AML-193 (cell line): Measurements from ENCODE around the gene ZSCAN18.
"Not testable (repeated sequence)": the region's sequence is repeated elsewhere in the genome, so short reads cannot be mapped to it uniquely, and the experiment has no call there.

Experiments
- DNase-seq, 2 experiments: peaks; one replicate each; lab custom pipeline; 2025; lab: John Stamatoyannopoulos, UW

ZSCAN18 gene, protein sequence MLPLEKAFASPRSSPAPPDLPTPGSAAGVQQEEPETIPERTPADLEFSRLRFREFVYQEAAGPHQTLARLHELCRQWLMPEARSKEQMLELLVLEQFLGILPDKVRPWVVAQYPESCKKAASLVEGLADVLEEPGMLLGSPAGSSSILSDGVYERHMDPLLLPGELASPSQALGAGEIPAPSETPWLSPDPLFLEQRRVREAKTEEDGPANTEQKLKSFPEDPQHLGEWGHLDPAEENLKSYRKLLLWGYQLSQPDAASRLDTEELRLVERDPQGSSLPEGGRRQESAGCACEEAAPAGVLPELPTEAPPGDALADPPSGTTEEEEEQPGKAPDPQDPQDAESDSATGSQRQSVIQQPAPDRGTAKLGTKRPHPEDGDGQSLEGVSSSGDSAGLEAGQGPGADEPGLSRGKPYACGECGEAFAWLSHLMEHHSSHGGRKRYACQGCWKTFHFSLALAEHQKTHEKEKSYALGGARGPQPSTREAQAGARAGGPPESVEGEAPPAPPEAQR

DNA sequence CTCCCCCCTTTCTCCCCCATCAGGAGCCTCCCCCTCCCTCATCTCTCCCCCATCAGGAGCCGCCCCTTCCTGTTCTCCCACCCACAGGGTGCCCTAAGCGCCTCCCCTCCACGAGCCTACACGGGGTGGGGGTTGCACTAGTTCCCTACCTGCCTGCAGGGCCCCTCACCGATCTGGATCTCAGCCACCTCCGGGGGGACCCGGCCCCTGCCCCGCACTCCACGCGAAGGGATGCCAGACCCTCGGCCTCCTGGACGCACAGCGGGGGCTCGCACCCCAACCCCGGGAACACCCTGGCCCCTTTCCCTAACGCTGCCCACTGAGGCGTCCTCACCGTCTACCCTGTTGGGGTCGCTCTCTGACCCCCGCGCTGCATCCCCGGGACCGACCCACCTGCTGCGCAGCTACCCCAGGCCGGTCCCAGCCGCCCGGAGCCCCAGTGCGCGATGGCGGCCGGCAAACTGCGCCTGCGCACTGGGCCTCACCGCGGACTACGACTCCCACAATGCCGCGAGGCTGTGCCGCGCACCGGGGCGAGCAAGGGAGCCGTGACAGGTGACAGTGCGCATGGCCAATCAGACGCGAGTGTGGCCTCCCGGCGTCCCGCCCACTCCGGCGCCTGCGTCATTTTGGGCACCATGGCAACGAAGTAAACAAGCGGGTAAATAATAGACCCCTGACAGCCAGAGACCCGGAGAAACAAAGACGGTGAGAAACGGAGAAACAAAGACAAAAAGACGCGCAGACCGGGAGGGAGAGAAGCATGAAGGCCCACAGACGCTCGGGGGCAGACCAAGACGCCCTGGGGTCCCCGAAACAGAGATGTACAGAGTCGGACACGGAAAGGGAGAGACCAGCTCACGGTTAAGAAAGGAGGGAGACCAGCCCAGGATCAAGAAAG, at the start of gene ZSCAN18:
Gene ZSCAN18 (minus strand): TSS at position 451 of the 901 bp plus-strand sequence. CDS start 7,964 bp downstream, outside the sequence.
- DNase-seq = peak; percentile 56 to 71

DNA sequence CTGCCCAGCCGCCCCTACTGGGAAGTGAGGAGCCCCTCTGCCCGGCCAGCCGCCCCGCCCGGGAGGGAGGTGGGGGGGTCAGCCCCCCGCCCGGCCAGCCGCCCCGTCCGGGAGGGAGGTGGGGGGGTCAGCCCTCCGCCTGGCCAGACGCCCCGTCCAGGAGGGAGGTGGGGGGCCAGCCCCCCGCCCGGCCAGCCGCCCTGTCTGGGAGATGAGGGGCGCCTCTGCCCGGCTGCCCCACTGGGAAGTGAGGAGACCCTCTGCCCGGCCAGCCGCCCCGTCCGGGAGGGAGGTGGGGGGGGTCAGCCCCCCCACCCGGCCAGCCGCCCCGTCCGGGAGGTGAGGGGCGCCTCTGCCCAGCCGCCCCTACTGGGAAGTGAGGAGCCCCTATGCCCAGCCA, 49.4 kb upstream of the ZSCAN18 start:
- not testable (repeated sequence) for DNase-seq

DNA sequence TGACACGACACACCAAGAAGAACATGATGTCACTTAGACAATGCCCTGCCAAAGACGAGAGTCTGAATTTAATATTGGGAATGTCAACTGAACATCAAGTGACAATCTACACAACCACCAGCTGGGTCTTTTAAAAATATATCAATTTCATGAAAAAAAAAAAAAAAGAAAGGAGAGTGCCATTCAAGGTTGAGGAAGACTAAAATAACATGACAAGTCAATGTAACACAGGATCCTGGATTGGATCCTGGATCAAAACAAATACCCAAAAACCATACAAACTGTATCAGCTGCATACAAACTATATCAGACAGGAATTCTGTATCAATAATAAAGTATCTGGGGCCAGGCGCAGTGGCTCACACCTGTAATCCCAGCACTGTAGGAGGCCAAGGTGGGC, 47.8 kb upstream of the ZSCAN18 start:
- DNase-seq = no peak

DNA sequence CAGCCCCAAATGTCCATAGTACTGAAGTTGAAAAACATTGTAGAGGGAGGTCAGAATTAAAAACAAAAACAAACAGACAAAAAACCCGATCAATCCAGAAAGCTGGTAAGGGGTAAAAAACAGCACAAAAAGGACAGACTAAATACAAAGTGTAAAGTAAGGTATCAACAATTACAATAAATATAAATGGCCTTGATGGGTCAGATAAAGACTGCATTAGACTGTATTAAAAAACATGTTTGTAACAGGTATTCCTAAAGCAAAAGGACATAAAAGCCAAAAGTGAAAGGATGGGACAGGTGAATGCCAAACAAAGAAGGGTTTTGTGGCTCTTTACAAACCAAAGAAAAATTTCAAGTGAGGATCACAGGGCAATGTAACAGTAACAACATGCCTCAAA, 36.2 kb upstream of the ZSCAN18 start:
- DNase-seq = no peak

DNA sequence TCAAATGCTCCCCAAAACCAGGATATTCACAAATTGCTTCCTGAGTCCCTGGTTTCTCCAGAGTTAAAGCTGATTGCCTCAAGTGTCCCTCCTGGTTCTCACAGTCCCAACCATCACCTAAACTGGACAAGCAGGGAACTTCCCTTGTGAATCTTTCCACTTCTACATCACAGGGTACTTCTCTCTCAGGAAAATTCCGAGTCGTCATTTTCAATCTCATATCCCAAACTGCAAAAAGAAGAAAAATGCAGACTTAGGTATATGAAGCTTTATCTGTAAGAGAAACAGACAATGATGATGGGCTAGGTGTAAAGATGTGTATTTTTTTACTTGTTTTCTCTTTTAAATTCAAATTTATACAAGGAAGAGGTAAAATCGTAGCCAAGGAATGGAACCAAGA, 31.3 kb upstream of the ZSCAN18 start:
- DNase-seq = no peak

DNA sequence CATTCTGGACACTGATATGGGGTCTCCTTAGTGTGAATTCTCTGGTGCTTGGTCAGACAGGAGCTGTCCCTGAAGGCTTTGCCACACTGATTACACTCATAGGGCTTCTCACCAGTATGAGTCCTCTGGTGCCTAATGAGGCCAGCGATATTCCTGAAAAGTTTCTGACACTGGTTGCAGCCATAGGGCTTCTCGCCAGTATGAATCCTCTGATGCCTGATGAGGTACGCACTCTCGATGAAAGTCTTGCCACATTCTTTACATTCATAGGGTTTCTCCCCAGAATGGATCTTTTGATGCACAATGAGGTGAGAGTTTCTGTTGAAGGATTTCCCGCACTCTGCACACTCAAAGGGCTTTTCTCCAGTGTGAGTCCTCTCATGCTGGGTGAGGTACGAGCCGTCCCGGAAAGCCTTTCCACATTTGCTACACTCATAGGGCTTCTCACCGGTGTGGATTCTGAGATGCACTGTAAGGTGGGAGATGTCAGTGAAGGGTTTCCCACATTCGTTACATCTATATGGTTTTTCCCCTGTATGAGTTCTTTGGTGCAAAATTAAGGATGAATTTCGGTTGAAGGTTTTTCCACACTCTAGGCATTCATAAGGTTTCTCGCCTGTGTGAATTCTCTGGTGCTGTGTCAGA, 30.1 kb upstream of the ZSCAN18 start:
- DNase-seq = no peak

DNA sequence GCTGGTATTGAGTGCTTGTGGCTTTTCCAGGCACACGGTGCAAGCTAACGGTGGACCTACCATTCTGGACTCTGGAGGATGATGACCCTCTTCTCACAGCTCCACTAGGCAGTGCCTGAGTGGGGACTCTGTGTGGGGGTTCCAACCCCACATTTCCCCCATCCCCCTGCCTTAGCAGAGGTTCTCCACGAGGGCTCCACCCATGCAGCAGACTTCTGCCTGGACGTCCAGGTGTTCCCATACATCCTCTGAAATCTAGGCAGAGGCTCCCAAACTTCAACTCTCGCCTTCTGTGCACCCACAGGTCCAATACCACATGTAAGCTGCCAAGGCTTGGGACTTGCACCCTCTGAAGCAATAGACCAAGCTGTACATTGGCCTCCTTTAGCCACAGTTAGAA, 25.3 kb upstream of the ZSCAN18 start:
- DNase-seq = no peak

DNA sequence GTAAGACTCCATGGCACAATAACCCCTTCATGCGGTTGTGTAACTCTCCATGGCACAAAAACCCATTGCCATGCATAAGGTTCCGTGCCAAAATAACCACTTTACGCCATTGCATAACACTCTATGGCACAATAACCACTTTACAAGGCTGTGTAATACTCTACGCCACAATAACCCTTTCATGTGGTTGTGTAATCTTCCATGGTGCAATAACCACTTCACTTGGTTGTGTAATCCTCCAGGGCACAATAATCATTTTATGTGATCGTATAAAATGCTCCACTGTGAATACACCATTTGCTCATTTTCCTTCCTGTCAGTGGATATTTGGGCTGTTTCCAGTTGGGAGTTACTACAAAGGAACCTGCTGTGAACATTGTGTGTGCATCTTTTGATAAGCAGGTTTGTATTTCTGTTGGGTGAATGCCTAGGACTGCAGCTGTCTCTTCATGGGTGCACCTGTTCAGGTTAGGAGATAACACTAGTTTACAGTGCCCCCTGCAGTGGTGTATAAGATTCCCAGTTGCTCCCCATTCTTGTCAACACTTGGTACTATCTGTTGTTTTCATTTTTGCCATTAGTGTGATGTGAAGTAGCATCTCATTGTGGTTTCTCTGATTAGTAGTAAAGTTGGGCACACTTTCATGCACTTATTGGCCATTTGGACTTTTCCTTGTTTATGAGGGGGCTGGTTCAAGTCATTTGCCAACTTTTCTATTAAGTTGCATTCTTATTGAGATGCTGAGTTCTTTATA, 21.1 kb upstream of the ZSCAN18 start:
- DNase-seq = no peak

DNA sequence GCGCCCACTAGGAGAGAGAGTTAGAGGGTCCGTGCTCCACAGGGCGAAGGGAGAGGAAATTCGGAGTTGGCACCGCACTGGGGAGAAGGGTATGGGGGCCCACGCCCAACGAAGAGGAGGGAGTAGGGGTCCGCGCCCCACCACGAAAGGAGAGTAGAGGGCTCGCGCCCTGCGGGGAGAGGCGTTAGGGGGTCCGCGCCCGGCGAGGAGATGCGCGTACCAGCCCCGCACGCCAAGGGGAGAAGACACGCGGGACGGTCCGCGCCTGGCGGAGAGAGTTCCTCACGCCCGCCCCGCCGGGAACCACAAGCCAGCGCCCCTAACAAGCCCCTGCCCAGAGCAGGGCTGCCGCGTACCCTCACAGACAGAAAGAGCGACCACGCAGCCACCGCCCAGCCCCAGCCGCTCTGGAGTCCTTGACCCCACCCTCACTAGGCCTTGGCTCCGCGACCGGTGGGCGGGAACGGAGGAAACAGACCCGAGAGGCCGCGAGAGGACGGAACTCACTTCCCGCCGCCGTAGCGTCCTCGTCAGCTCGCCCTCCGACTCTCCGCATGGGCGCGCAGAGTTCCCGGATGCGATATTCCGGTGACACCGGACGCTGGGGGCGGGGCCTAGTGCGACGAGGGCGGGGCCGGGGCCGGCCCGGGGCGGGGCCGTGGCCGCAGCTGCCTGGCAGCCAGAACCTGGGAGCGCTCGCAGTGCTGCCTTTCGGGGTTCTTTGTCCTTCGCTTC, 20.0 kb upstream of the ZSCAN18 start:
- no peak for DNase-seq

DNA sequence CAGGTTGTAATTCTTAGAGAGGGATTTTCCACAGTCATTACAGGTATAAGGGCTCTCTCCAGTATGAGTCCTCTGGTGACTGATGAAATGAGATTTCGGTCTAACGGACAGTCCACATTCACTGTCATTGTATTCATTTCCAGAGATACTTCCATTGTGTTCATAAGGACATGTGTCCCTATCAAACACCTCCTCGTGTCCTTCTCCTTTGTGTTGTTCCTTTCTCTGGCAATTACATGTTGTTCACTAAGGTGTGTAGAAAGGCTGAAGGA, 10.5 kb upstream of the ZSCAN18 start:
- DNase-seq = no peak

DNA sequence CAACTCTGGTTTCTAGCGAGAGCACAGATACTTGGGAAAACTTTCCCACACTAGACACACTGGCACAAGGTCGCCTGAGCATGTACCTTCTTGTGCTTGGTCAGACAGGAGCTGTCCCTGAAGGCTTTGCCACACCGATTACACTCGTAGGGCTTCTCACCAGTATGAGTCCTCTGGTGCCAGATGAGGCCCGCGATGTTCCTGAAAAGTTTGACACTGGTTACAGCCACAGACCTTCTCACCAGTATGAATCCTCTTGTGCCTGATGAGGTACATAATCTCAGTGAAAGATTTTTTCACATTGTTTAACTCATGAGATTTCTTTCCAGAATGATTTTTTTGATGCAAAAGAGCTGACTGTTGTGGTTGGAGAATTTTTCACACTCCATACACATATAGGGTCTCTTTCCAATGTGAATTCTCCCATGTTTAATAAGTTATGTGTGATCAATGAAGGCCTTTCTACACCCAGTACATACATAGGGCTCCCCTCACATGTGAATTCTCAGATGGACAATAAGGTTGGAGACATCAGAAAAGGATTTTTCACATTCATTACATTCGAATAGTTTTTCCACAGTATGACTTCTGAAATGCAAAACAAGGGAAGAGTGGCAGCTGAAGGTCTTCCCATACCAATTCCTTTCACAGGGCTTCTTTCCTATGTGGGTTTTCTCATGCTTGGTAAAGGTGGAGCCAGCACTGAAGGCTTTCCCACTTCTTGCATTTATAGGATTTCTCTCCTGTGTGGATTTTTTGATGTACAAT, 9.9 kb upstream of the ZSCAN18 start:
- no peak for DNase-seq

DNA sequence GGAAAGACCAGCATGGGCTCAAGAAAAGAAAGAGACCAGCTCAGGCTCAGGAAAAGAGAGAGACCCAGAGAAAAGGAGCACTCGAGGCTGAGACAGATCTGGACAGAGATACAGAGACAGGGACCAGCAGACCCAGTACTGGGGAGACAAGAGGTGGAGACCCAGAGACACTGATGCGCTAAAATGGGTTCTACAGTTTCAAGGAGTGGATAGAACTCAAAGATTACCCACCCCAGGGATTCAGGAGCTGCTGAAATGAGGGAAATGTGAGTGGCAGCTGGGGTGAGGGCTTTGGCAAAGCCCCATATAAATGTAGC, 609 bp upstream of the ZSCAN18 start:
- DNase-seq = no peak

DNA sequence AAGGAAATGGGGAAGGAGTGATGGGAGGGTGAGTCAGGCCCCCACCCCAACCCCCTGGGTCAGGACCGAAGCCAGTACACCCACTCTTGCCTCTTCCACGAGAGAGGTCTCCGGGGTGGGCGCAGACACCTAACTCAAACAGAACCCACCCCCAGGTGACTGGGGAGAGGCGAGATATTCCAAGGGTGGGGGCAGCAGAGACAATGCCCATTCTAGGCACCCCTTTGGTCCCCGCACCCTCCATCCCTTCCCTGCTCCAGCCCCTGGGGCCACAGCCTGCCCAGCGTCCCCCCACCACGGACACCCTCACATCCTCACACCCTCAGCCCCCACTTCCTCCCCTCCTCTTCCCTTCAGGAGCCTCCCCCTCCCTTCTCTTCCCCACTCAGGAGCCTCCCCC, 682 bp downstream of the ZSCAN18 start:
- DNase-seq = no peak

DNA sequence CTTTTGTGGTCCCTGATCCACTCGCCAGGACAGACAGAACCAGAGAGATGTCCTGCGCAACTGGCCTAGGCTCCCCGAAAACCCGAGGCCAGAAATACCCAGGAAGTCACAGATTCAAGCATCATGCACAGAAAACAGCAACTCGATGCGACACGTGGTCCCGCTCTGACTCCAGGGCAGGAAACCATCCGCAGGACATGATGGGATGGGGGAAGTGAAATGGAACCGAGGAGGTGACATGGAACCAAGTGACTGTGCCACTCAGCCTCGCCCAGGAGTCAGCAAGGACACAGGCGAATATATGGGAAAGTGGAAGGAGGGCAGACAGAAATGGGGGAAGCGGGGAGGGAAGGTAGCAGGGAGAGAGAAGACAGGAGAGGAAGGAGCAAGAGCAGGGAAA, 1.1 kb downstream of the ZSCAN18 start:
- DNase-seq = no peak

DNA sequence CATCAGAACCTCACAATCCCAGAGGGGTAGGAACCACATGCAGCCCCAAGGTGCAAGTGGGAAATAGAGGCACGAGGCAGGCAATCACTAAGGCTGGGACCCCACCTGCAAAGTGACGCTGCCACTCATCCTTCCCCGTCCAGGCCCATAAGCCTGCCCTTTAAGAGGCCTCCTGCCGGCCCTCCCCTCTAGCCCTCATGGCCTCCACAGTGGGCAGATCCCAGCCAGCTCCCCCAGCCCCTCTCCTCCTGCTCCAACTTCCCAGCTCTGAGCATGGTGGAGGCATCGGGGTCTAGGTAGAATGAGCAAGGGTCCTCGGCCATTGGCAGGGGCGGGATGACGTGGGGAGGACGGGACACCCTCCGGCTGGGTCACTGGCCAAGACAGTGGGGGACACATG, 2.7 kb downstream of the ZSCAN18 start:
- DNase-seq = no peak

DNA sequence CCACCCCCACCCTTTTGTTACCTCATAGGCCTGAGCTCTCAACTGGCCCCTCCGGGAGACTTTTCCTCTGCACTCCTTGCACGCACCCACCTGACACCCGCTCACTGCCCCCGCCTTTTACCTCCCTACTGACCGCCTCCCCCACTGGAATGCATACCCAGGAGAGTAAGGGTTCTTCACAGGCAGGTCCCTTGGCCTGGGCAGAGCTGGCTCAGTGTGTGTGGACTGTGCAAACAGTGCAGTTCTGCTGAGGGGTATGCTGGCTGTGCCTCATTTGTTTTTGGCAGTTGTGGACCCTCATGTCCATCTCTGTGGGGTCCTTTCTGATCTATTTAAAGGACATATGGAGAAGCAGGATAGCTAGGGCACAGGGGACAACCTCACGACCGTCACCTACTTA, 5.0 kb downstream of the ZSCAN18 start:
- DNase-seq = no peak

DNA sequence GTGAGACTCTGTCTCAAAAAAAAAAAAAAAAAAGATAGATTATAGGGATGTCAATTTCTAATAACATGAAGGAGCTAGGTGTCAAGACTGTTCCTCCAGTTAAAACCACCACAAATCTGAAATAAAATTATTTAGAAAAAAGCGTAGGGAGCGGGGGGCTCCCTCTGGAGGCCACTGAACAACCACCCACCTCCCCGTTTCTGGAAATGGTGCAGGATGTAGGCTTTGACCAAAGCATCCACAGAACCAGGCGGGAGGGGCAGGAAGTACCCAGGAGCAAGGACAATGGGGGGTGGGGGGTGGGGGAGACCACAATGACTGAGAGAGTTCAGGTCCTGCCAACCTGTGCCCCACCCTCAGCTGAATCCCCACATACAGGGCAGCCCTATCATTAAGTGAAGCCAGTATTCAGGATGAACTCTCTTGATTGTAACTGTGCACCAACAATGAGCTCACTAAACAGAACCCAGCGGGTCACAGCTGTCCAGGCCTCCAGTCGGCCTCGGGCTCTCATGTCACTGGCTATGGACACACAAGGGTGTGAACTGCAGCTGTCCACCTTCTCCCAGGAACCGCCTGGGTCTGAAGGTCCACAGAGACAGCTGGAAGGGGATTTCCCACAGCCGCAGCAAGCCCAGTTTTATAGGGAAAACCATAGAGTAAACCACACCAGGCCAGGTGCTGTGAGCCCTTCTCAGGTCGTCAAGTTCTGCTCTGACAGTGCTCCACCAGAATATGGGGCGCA, 6.6 kb downstream of the ZSCAN18 start:
- DNase-seq = no peak

DNA sequence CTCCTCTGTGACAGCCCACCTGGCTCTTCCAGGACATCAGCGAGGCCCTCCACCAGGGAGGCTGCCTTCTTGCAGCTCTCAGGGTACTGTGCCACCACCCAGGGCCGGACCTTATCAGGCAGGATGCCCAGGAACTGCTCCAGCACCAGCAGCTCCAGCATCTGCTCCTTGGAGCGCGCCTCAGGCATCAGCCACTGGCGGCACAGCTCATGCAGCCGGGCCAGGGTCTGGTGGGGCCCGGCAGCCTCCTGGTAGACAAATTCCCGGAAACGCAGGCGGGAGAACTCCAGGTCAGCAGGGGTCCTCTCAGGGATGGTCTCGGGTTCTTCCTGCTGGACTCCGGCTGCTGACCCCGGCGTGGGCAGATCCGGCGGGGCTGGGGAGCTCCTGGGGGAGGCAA, 8.2 kb downstream of the ZSCAN18 start:
- no peak for DNase-seq

DNA sequence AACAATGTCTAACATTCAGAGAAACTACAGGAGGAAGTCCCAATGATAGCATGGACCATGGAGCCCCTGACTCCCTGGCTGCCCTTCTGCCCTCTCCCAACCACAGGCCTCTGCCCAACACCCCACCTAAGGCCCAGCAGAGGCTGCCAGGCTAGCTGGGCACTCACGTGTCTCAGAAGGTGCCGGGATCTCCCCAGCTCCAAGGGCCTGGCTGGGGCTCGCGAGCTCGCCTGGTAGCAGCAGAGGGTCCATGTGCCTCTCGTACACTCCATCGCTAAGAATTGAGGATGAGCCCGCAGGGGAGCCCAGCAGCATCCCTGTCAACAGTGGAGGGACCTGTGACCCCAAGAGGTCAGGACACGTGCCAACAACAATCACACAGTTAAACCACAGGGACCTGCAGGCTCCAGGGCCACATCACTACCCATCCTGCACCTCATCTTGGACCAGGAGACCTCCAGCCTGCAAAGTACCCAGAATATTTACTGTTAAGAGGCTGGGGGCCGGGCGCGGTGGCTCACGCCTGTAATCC, 9.4 kb downstream of the ZSCAN18 start:
- DNase-seq = no peak
